Jurkat, Clone E6-1 (cell line): Measurements from ENCODE around the gene TOLLIP. TPM values are rescaled to one million over a fixed set of nuclear protein-coding genes. Genes with fewer than 3 reads are reported as not detected.
"Not testable (repeated sequence)": the region's sequence is repeated elsewhere in the genome, so short reads cannot be mapped to it uniquely, and the experiment has no call there.

ENCODE experiments used
- DNase-seq: peaks from one replicate; pipeline ENCODE4 v3.0.0-alpha.2; 2011; ENCODE audit warnings: low read depth, low spot score
- H3K4me3 ChIP-seq: 2 replicates; pipeline ENCODE4 v1.5.1; 2011; ENCODE audit warnings: mild to moderate bottlenecking, low read length, control low read depth, moderate library complexity
- polyA plus RNA-seq: library from polyadenylated mRNA; unstranded; fragments of >200 nt; gene quantifications from one replicate; pipeline ENCODE4 v1.2.1, GENCODE V29; 2012; ENCODE audit warnings: missing spikeins; ENCODE audit not compliant: insufficient read length, insufficient read depth

The TOLLIP gene
- 34.6 TPM for polyA plus RNA-seq

- peak; percentile 80 for DNase-seq
- H3K4me3 ChIP-seq: peak within 1 kb of the TSS; percentile 75
These were observed at the start of gene TOLLIP for GRCh38 chr11:1309498-1310317. Gene TOLLIP, minus strand, starts transcription at chr11:1309632. Its CDS starts 134 bp downstream, at chr11:1309498.

- not testable (repeated sequence) for DNase-seq, H3K4me3 ChIP-seq
These were observed 49.5 kb upstream of the TOLLIP start for GRCh38 chr11:1358931-1359330.

- no peak for DNase-seq
- no peak overlapping the region for H3K4me3 ChIP-seq
These were observed 48.9 kb upstream of the TOLLIP start for GRCh38 chr11:1358286-1358685.

- DNase-seq: no peak
- H3K4me3 ChIP-seq: no peak overlapping the region
These were observed 47.1 kb upstream of the TOLLIP start for GRCh38 chr11:1356478-1356960.

GRCh38 chr11:1356007-1356435 lies 46.6 kb upstream of the TOLLIP start:
- no peak for DNase-seq
- no peak overlapping the region for H3K4me3 ChIP-seq

GRCh38 chr11:1354125-1354938 lies 44.9 kb upstream of the TOLLIP start:
- DNase-seq: no peak
- H3K4me3 ChIP-seq: no peak overlapping the region

GRCh38 chr11:1353383-1354124 lies 44.1 kb upstream of the TOLLIP start:
- H3K4me3 ChIP-seq: no peak overlapping the region
- DNase-seq: no peak

GRCh38 chr11:1352696-1353382 lies 43.4 kb upstream of the TOLLIP start:
- no peak overlapping the region for H3K4me3 ChIP-seq
- no peak for DNase-seq

- DNase-seq: no peak
- H3K4me3 ChIP-seq: no peak overlapping the region
These were observed 42.0 kb upstream of the TOLLIP start for GRCh38 chr11:1351278-1351937.

GRCh38 chr11:1350086-1350725 lies 40.8 kb upstream of the TOLLIP start:
- H3K4me3 ChIP-seq: no peak overlapping the region
- no peak for DNase-seq

- no peak overlapping the region for H3K4me3 ChIP-seq
- DNase-seq: no peak
These were observed 40.1 kb upstream of the TOLLIP start for GRCh38 chr11:1349327-1350041.

- H3K4me3 ChIP-seq: no peak overlapping the region
- no peak for DNase-seq
These were observed 39.4 kb upstream of the TOLLIP start for GRCh38 chr11:1348796-1349326.

GRCh38 chr11:1348146-1348795 lies 38.8 kb upstream of the TOLLIP start:
- no peak overlapping the region for H3K4me3 ChIP-seq
- DNase-seq: no peak

- DNase-seq, H3K4me3 ChIP-seq: not testable (repeated sequence)
These were observed 38.1 kb upstream of the TOLLIP start for GRCh38 chr11:1347411-1347999.

GRCh38 chr11:1346669-1347390 lies 37.4 kb upstream of the TOLLIP start:
- DNase-seq: no peak

More at GRCh38 chr11:1346669-1347390, 37.4 kb upstream of the TOLLIP start:
- no peak overlapping the region for H3K4me3 ChIP-seq
